ENCODE measurements around the gene DTL.

DTL gene

GRCh38 chr1:212129781-212130180, 94.2 kb downstream of the DTL start:
- no peak for DNase-seq

- DNase-seq, result peak; percentile 27
Measured at GRCh38 chr1:212132025-212132424, 96.5 kb downstream of the DTL start.

- DNase-seq, result no peak
Measured at GRCh38 chr1:212133319-212133718, 97.8 kb downstream of the DTL start.

- no peak for DNase-seq
Measured at GRCh38 chr1:212135166-212135565, 99.6 kb downstream of the DTL start.

GRCh38 chr1:212137854-212138253, 102.3 kb downstream of the DTL start:
- DNase-seq, result no peak

GRCh38 chr1:212138457-212138856, 102.9 kb downstream of the DTL start:
- DNase-seq, result no peak

GRCh38 chr1:212139526-212140135, 104.1 kb downstream of the DTL start:
- DNase-seq, result no peak

- peak; percentile 73 for DNase-seq
Measured at GRCh38 chr1:212141404-212141803, 105.9 kb downstream of the DTL start.

GRCh38 chr1:212142883-212143530, 107.5 kb downstream of the DTL start:
- DNase-seq, result no peak

- peak; percentile 47 for DNase-seq
Measured at GRCh38 chr1:212147581-212148033, 112.1 kb downstream of the DTL start.

GRCh38 chr1:212149566-212149965, 114.0 kb downstream of the DTL start:
- DNase-seq, result peak; percentile 42

GRCh38 chr1:212152308-212152693, 116.8 kb downstream of the DTL start:
- DNase-seq, result peak; percentile 97

- no peak for DNase-seq
Measured at GRCh38 chr1:212152869-212153268, 117.3 kb downstream of the DTL start.

- DNase-seq, result no peak
Measured at GRCh38 chr1:212153635-212154034, 118.1 kb downstream of the DTL start.
